ES-I3 (cell line): ENCODE measurements around the gene DYNC1LI2.

Experiments used
- H3K36me3 ChIP-seq: 2 replicates; pipeline ENCODE4 v1.6.1; 2013; ENCODE audit warnings: mild to moderate bottlenecking, low read length, control low read depth, moderate library complexity; ENCODE audit not compliant: insufficient read depth
- H3K4me1 ChIP-seq: 2 replicates; pipeline ENCODE4 v1.6.1; 2013; ENCODE audit warnings: mild to moderate bottlenecking, control low read depth, low read length; ENCODE audit not compliant: insufficient read depth
- H3K9ac ChIP-seq: 2 replicates; pipeline ENCODE4 v1.6.1; 2013; ENCODE audit warnings: low read depth, mild to moderate bottlenecking, low read length, moderate library complexity
- H3K9me3 ChIP-seq: 2 replicates; pipeline ENCODE4 v1.6.1; 2013; ENCODE audit warnings: mild to moderate bottlenecking, low read length, moderate library complexity; ENCODE audit not compliant: control insufficient read depth, insufficient read depth

Gene DYNC1LI2

DNA sequence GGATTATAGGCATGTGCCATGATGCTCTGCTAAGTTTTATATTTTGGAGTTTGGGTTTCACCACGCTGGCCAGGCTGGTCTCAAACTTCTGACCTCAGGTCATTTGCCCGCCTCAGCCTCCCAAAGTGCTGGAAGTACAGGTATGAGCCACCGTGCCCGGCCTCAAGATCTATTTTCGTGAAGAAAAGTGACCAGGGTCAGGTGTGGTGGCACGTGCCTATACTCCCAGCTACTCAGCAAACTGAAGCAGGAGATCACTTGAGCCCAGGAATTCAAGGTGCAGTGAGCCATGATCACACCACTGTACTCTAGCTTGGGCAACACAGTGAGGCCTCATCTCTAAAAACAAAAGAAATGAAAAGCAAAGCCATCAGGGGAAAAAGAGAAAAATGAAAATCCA, 73.6 kb downstream of the DYNC1LI2 start:
- H3K36me3 ChIP-seq = no peaks in the 10 kb centered on the region
- H3K9me3 ChIP-seq = no peaks in the 10 kb centered on the region
- no peak overlapping the region for H3K9ac ChIP-seq
- no peaks in the 10 kb centered on the region; the same call in 1 of the 2 replicates for H3K4me1 ChIP-seq

DNA sequence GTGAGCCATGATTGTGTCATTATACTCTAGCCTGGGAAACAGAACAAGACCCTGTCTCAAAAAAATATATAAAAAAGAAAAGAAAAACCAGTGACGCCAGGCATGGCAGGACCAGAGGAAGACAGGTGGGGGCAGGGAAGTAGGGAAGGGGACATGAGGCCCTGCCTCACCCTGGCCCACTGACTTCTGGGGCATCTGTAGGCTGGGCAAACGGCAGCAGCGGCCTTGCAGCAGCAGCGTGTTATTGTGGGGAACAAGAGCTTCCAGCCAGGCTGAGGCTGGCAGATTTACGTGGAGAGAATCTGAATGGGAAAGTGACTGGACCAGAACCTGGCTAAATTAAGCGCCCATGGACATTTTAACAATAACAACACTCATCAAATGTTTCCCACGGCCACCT, 74.2 kb downstream of the DYNC1LI2 start:
- Histone ChIP-seq H3K9ac (no peak overlapping the region), H3K9me3 (no peaks in the 10 kb centered on the region), H3K4me1 (no peaks in the 10 kb centered on the region; the same call in 1 of the 2 replicates), H3K36me3 (no peaks in the 10 kb centered on the region)

DNA sequence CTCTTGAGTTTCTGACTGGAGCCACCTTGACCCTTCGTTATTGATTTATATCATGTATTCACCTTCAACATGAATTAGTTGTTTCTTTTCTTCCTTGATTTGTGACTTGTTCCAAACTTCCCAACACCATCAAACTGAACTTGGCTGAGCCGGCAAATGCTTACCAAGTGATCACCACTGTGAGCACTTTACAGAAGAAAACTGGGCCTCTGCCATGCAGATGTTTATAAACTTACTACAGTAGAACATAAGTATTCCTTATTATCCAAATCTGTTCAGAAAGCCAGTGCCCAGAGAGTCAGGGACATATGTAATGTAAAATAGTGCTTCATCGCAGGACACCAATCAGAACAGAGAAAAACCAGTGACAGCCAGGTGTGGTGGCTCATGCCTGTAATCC, 74.8 kb downstream of the DYNC1LI2 start:
- Histone ChIP-seq H3K9ac (no peak overlapping the region), H3K9me3 (no peaks in the 10 kb centered on the region), H3K36me3 (no peaks in the 10 kb centered on the region), H3K4me1 (no peaks in the 10 kb centered on the region; the same call in 1 of the 2 replicates)

DNA sequence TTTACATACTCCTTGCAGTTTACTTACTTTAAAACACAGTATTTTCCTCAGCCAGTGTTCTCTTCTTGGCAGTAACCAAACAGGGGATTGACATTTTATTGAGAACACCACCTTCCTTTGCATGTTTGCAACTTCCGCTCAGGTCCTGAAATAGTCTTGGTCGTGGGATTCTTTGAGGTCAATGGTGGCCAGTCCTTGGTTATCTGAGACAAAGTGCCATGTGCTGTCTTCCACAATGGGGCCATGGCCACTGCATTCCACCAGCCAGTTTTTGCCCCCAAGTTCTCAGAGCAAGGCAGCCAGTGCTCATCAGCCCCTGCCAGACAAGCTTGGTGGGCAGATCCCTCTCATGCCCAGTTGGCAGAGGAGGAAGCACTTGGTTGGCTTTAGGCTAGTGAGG, 77.7 kb downstream of the DYNC1LI2 start:
- H3K4me1 ChIP-seq = no peaks in the 10 kb centered on the region; the same call in 1 of the 2 replicates
- no peak overlapping the region for H3K9ac ChIP-seq
- H3K36me3 ChIP-seq = no peaks in the 10 kb centered on the region
- H3K9me3 ChIP-seq = no peaks in the 10 kb centered on the region
